ENCODE results near the gene XIRP2.

Gene XIRP2

DNA sequence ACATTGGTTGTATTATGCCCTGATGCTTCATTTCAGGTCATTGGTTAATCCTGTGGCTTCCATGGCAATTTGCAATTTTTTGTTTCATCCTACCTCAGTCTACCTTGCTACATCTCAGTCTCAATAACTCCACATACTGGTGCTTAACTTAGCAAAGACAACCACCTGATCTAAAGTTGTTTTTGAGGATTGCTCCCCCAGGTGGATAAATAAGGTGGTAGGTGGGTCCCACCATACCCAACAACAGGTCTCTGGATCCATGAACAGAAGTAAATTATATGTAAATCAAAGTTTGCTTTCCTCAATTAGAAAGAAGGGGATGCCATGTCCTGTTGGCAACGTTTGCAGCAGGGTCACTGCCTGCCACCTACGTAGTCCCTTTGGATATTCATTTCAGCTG lies 7.0 kb downstream of the XIRP2 start:
- DNase-seq (ENCODE audit: low read depth), result no peak
- Histone ChIP-seq H3K4me3 (ENCODE audit: low read length) (no peak overlapping the region), H3K4me1 (ENCODE audit: control insufficient read depth, insufficient read depth, low read length) (peaks cover 4% of the 10 kb centered on the region), H3K36me3 (ENCODE audit: control insufficient read depth, insufficient read depth, low read length, severe bottlenecking) (no peaks in the 10 kb centered on the region), H3K27me3 (replicated peaks; ENCODE audit: control insufficient read depth, insufficient read depth, low read length) (no peaks in the 10 kb centered on the region), H3K9ac (ENCODE audit: low read length) (no peak overlapping the region), H3K9me3 (ENCODE audit: control insufficient read depth, low read length) (no peaks in the 10 kb centered on the region)

GRCh38 chr2:166897666-166898065 lies 9.4 kb downstream of the XIRP2 start:
- Histone ChIP-seq H3K4me1 (ENCODE audit: control insufficient read depth, insufficient read depth, low read length) (peaks cover 4% of the 10 kb centered on the region), H3K36me3 (ENCODE audit: control insufficient read depth, insufficient read depth, low read length, severe bottlenecking) (no peaks in the 10 kb centered on the region), H3K9me3 (ENCODE audit: control insufficient read depth, low read length) (no peaks in the 10 kb centered on the region), H3K4me3 (ENCODE audit: low read length) (no peak overlapping the region), H3K9ac (ENCODE audit: low read length) (no peak overlapping the region), H3K27me3 (replicated peaks; ENCODE audit: control insufficient read depth, insufficient read depth, low read length) (no peaks in the 10 kb centered on the region)
- DNase-seq (ENCODE audit: low read depth), result no peak

GRCh38 chr2:166899676-166900075 lies 11.4 kb downstream of the XIRP2 start:
- no peaks in the 10 kb centered on the region for H3K9me3 ChIP-seq (ENCODE audit: control insufficient read depth, low read length)
- no peaks in the 10 kb centered on the region for H3K27me3 ChIP-seq (replicated peaks; ENCODE audit: control insufficient read depth, insufficient read depth, low read length)
- H3K4me3 ChIP-seq (ENCODE audit: low read length), result no peak overlapping the region
- no peaks in the 10 kb centered on the region for H3K36me3 ChIP-seq (ENCODE audit: control insufficient read depth, insufficient read depth, low read length, severe bottlenecking)
- H3K9ac ChIP-seq (ENCODE audit: low read length), result no peak overlapping the region
- H3K4me1 ChIP-seq (ENCODE audit: control insufficient read depth, insufficient read depth, low read length), result peaks cover 4% of the 10 kb centered on the region
- DNase-seq (ENCODE audit: low read depth), result no peak

GRCh38 chr2:166900700-166901099 lies 12.4 kb downstream of the XIRP2 start:
- DNase-seq (ENCODE audit: low read depth), result peak; percentile 46

DNA sequence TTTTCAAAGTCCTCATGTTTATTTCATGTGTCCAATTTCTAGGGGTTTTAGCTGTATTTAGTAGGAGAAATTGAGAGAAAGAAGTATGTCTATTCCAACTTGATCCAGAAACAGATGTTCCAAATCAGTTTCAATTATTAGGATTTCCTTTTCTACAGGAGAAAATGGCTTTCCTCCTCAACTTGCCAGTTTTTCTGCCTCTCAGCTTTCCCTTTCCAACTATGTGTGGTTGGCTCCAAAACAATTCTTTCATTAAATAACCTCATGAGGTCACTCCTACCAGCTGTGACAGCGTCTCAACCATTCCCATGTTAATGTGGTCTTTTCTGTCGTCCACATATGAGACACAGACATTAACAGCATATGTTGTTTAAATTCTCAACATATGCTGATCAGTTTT lies 13.1 kb downstream of the XIRP2 start:
- Histone ChIP-seq H3K36me3 (ENCODE audit: control insufficient read depth, insufficient read depth, low read length, severe bottlenecking) (no peaks in the 10 kb centered on the region), H3K27me3 (replicated peaks; ENCODE audit: control insufficient read depth, insufficient read depth, low read length) (no peaks in the 10 kb centered on the region), H3K9me3 (ENCODE audit: control insufficient read depth, low read length) (no peaks in the 10 kb centered on the region), H3K4me1 (ENCODE audit: control insufficient read depth, insufficient read depth, low read length) (peaks cover 4% of the 10 kb centered on the region), H3K9ac (ENCODE audit: low read length) (no peak overlapping the region), H3K4me3 (ENCODE audit: low read length) (no peak overlapping the region)
- no peak for DNase-seq (ENCODE audit: low read depth)

More at GRCh38 chr2:166900700-166901099, 12.4 kb downstream of the XIRP2 start:
- H3K9me3 ChIP-seq (ENCODE audit: control insufficient read depth, low read length), result no peaks in the 10 kb centered on the region
- no peaks in the 10 kb centered on the region for H3K36me3 ChIP-seq (ENCODE audit: control insufficient read depth, insufficient read depth, low read length, severe bottlenecking)
- H3K4me1 ChIP-seq (ENCODE audit: control insufficient read depth, insufficient read depth, low read length), result peaks cover 4% of the 10 kb centered on the region
- H3K4me3 ChIP-seq (ENCODE audit: low read length), result no peak overlapping the region
- no peak overlapping the region for H3K9ac ChIP-seq (ENCODE audit: low read length)
- H3K27me3 ChIP-seq (replicated peaks; ENCODE audit: control insufficient read depth, insufficient read depth, low read length), result no peaks in the 10 kb centered on the region

DNA sequence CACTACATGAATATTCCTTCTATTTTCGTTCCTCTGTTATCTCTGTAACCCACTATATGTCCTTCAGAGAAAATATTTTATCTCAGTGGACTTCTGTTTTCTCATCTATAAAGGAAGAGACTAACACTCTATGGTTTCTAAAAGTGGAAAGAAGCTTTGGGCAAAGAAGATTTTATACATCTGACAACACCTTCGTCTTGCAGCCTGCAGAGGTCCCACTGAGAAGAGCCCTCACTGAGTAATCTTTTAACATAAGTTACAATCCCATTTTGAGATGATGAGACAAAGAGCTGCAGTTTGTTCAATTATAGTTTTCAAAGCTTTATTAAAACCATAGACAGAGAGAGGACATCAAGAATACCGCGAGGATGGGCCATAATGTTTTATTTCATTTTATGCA lies 28.7 kb downstream of the XIRP2 start:
- H3K27me3 ChIP-seq (replicated peaks; ENCODE audit: control insufficient read depth, insufficient read depth, low read length), result no peaks in the 10 kb centered on the region
- no peak overlapping the region for H3K4me3 ChIP-seq (ENCODE audit: low read length)
- H3K36me3 ChIP-seq (ENCODE audit: control insufficient read depth, insufficient read depth, low read length, severe bottlenecking), result no peaks in the 10 kb centered on the region
- no peak for DNase-seq (ENCODE audit: low read depth)
- H3K9me3 ChIP-seq (ENCODE audit: control insufficient read depth, low read length), result no peaks in the 10 kb centered on the region
- no peak overlapping the region for H3K9ac ChIP-seq (ENCODE audit: low read length)
- no peaks in the 10 kb centered on the region for H3K4me1 ChIP-seq (ENCODE audit: control insufficient read depth, insufficient read depth, low read length)

GRCh38 chr2:166917415-166917814 lies 29.1 kb downstream of the XIRP2 start:
- DNase-seq (ENCODE audit: low read depth), result peak; percentile 32
- no peak overlapping the region for H3K4me3 ChIP-seq (ENCODE audit: low read length)
- no peaks in the 10 kb centered on the region for H3K36me3 ChIP-seq (ENCODE audit: control insufficient read depth, insufficient read depth, low read length, severe bottlenecking)
- no peaks in the 10 kb centered on the region for H3K27me3 ChIP-seq (replicated peaks; ENCODE audit: control insufficient read depth, insufficient read depth, low read length)
- H3K9ac ChIP-seq (ENCODE audit: low read length), result no peak overlapping the region
- no peaks in the 10 kb centered on the region for H3K4me1 ChIP-seq (ENCODE audit: control insufficient read depth, insufficient read depth, low read length)
- no peaks in the 10 kb centered on the region for H3K9me3 ChIP-seq (ENCODE audit: control insufficient read depth, low read length)

GRCh38 chr2:166921261-166921896 lies 33.1 kb downstream of the XIRP2 start:
- Histone ChIP-seq H3K9ac (ENCODE audit: low read length) (no peak overlapping the region), H3K36me3 (ENCODE audit: control insufficient read depth, insufficient read depth, low read length, severe bottlenecking) (no peaks in the 10 kb centered on the region), H3K9me3 (ENCODE audit: control insufficient read depth, low read length) (no peaks in the 10 kb centered on the region), H3K4me1 (ENCODE audit: control insufficient read depth, insufficient read depth, low read length) (no peaks in the 10 kb centered on the region), H3K4me3 (ENCODE audit: low read length) (no peak overlapping the region), H3K27me3 (replicated peaks; ENCODE audit: control insufficient read depth, insufficient read depth, low read length) (no peaks in the 10 kb centered on the region)
- DNase-seq (ENCODE audit: low read depth), result no peak

DNA sequence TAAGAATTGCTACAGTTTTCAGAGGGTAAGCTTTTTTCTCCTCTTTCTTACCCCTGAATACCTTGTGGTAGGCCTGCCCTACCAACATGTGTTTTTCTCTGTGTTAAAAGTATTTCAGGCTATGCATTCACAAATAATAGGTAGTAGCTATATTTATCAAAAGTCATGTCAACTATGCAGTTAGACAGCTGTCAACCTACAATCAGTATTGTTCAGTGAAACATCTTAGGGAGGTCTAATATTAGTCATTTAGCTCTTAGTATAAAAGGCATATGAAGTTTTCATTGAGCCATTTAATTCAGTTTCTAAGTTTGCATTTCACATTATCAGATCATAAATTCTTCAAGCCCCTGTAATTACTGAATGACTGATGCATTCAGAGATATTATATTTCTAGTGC lies 36.7 kb downstream of the XIRP2 start:
- H3K9ac ChIP-seq (ENCODE audit: low read length), result no peak overlapping the region
- H3K4me3 ChIP-seq (ENCODE audit: low read length), result no peak overlapping the region
- H3K27me3 ChIP-seq (replicated peaks; ENCODE audit: control insufficient read depth, insufficient read depth, low read length), result no peaks in the 10 kb centered on the region
- no peaks in the 10 kb centered on the region for H3K36me3 ChIP-seq (ENCODE audit: control insufficient read depth, insufficient read depth, low read length, severe bottlenecking)
- H3K4me1 ChIP-seq (ENCODE audit: control insufficient read depth, insufficient read depth, low read length), result no peaks in the 10 kb centered on the region
- H3K9me3 ChIP-seq (ENCODE audit: control insufficient read depth, low read length), result no peaks in the 10 kb centered on the region
- DNase-seq (ENCODE audit: low read depth), result no peak

DNA sequence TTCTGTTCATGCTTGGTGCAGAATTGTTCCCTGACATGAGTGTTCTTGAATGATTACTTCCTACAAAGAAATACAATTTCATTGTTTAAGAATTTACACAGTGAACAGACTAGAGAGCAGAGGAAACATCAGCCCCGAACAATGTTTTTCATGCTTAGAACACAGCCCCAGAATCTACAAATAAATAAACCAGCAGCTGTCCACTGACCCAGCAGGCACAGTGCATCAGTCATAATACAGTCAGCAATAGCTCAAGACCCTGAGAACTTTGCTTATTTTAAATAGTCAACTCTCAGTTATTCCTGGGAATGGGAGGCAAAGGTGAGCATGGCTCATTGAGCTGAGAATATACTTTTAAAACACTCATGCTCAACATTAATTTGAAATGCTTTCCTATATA lies 38.4 kb downstream of the XIRP2 start:
- Histone ChIP-seq H3K9ac (ENCODE audit: low read length) (no peak overlapping the region), H3K4me3 (ENCODE audit: low read length) (no peak overlapping the region), H3K36me3 (ENCODE audit: control insufficient read depth, insufficient read depth, low read length, severe bottlenecking) (no peaks in the 10 kb centered on the region), H3K27me3 (replicated peaks; ENCODE audit: control insufficient read depth, insufficient read depth, low read length) (no peaks in the 10 kb centered on the region), H3K4me1 (ENCODE audit: control insufficient read depth, insufficient read depth, low read length) (no peaks in the 10 kb centered on the region), H3K9me3 (ENCODE audit: control insufficient read depth, low read length) (no peaks in the 10 kb centered on the region)
- no peak for DNase-seq (ENCODE audit: low read depth)

GRCh38 chr2:166932032-166932431 lies 43.8 kb downstream of the XIRP2 start:
- Histone ChIP-seq H3K4me1 (ENCODE audit: control insufficient read depth, insufficient read depth, low read length) (no peaks in the 10 kb centered on the region), H3K36me3 (ENCODE audit: control insufficient read depth, insufficient read depth, low read length, severe bottlenecking) (no peaks in the 10 kb centered on the region), H3K4me3 (ENCODE audit: low read length) (no peak overlapping the region), H3K9me3 (ENCODE audit: control insufficient read depth, low read length) (no peaks in the 10 kb centered on the region), H3K9ac (ENCODE audit: low read length) (no peak overlapping the region), H3K27me3 (replicated peaks; ENCODE audit: control insufficient read depth, insufficient read depth, low read length) (no peaks in the 10 kb centered on the region)
- no peak for DNase-seq (ENCODE audit: low read depth)

- Histone ChIP-seq H3K4me1 (ENCODE audit: control insufficient read depth, insufficient read depth, low read length) (no peaks in the 10 kb centered on the region), H3K27me3 (replicated peaks; ENCODE audit: control insufficient read depth, insufficient read depth, low read length) (no peaks in the 10 kb centered on the region), H3K36me3 (ENCODE audit: control insufficient read depth, insufficient read depth, low read length, severe bottlenecking) (no peaks in the 10 kb centered on the region), H3K4me3 (ENCODE audit: low read length) (no peak overlapping the region), H3K9ac (ENCODE audit: low read length) (no peak overlapping the region), H3K9me3 (ENCODE audit: control insufficient read depth, low read length) (no peaks in the 10 kb centered on the region)
- DNase-seq (ENCODE audit: low read depth), result no peak
Observed at GRCh38 chr2:166934817-166935216, 46.5 kb downstream of the XIRP2 start.

All from adipocyte (in vitro differentiated cells).